NT2/D1 (cell line): ENCODE data around the gene CARD14.

Experiments
- SUZ12 ChIP-seq: IDR thresholded peaks from 2 replicates; pipeline ENCODE4 v1.6.1; 2011; ENCODE audit not compliant: insufficient read length, insufficient read depth; ENCODE audit errors: extremely low read depth
- ZNF274 ChIP-seq: IDR thresholded peaks from 2 replicates; pipeline ENCODE4 v1.6.1; 2011; ENCODE audit warnings: mild to moderate bottlenecking, low read depth, low read length

GRCh38 chr17:80254396-80255251 lies 84.8 kb downstream of the CARD14 start:
- TF ChIP-seq ZNF274 (no peak), SUZ12 (no peak)
